Anterior cingulate cortex (tissue), 58 donors: ENCODE results near the gene CDC7.

Experiments used
- DNase-seq, 58 donors: peaks; one replicate each; lab custom pipeline; 2025; lab: John Stamatoyannopoulos, UW

Gene CDC7

GRCh38 chr1:91569411-91570119 lies 68.9 kb downstream of the CDC7 start:
- DNase-seq, result no peak

- no peak for DNase-seq
Observed at GRCh38 chr1:91570120-91570448, 69.4 kb downstream of the CDC7 start.

- no peak for DNase-seq
Observed at GRCh38 chr1:91572044-91572443, 71.4 kb downstream of the CDC7 start.
